ENCODE data around the gene ZYG11A.

The ZYG11A gene

GRCh38 chr1:52938183-52938451 is 95.6 kb downstream of the ZYG11A start:
- Histone ChIP-seq H3K27ac (ENCODE audit: extremely low read depth, low read depth, low read length) (no peak overlapping the region), H3K36me3 (ENCODE audit: control insufficient read depth in 2 of 2, insufficient read depth in 1 of 2, low read length in 2 of 2) (no peaks in the 10 kb centered on the region), H3K9me3 (ENCODE audit: control insufficient read depth, insufficient read depth, low read depth, low read length) (no peaks in the 10 kb centered on the region), H3K4me3 (ENCODE audit: low read depth, low read length) (no peak overlapping the region), H3K4me1 (ENCODE audit: control insufficient read depth, insufficient read depth, low read length) (no peaks in the 10 kb centered on the region)
- POLR2A ChIA-PET, result no interaction called here
- TF ChIP-seq ZBTB8A (tag by site-specific recombination; IDR thresholded peaks at IDR 0.05) (no peak), ZNF830 (tag by site-specific recombination; IDR thresholded peaks at IDR 0.05; ENCODE audit: low read depth) (no peak), ZNF654 (tag by site-specific recombination; IDR thresholded peaks at IDR 0.05; ENCODE audit: low read depth) (no peak), ZIC2 (tag by site-specific recombination; IDR thresholded peaks at IDR 0.05) (no peak), ZBTB49 (tag by site-specific recombination; IDR thresholded peaks at IDR 0.05; ENCODE audit: low read depth) (no peak), ZNF350 (tag by site-specific recombination; IDR thresholded peaks at IDR 0.05) (no peak), AEBP2 (tag by site-specific recombination; IDR thresholded peaks at IDR 0.05; ENCODE audit: borderline replicate concordance) (no peak), GLI2 (tag by site-specific recombination; IDR thresholded peaks at IDR 0.05; ENCODE audit: borderline replicate concordance, low read depth) (no peak), ZNF530 (tag by site-specific recombination; IDR thresholded peaks at IDR 0.05; ENCODE audit: low read depth) (no peak), SCRT1 (tag by site-specific recombination; IDR thresholded peaks at IDR 0.05; ENCODE audit: borderline replicate concordance) (no peak)
- CTCF ChIA-PET, result no interaction called here

DNA sequence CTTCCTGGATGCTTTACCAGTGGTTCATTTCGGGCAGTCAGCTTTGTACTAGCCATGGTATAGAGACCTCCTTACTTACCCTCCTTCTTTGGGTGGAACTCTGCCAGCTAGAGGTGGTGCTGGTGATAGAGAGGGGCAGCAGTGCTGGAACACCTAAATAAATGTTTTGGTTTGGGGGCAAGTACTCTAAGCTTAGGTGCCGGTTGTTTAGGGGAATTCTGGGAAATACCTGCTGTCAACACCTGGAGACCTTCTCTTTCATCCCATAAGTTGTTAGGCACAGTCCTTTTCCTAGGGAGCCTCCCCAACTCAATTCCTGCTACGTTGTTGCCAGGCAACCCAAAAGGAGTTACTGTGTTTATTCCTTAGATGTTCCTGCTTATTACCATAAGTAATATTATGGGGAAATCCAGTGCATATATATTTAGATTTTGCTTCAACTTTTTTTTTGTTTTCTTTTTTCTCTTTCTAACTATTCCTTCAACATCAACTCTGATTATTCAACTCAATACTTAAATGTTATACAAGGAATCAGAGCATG is 101.4 kb downstream of the ZYG11A start:
- Histone ChIP-seq H3K36me3 (ENCODE audit: control insufficient read depth in 2 of 2, insufficient read depth in 1 of 2, low read length in 2 of 2) (no peaks in the 10 kb centered on the region), H3K9me3 (ENCODE audit: control insufficient read depth, insufficient read depth, low read depth, low read length) (no peaks in the 10 kb centered on the region), H3K27ac (ENCODE audit: extremely low read depth, low read depth, low read length) (no peak overlapping the region), H3K4me1 (ENCODE audit: control insufficient read depth, insufficient read depth, low read length) (peaks cover 2% of the 10 kb centered on the region; the same call in 1 of the 2 replicates), H3K4me3 (ENCODE audit: low read depth, low read length) (no peak overlapping the region)
- no peak for TF ChIP-seq ZNF175 (tag by site-specific recombination; IDR thresholded peaks at IDR 0.05)
- 0 out of 2 replicates have a peak, but pooled peaks have one; percentile 17 for TF ChIP-seq ZNF366 (tag by site-specific recombination; conservative IDR thresholded peaks at IDR 0.05)
- POLR2A ChIA-PET, result no interaction called here
- CTCF ChIA-PET, result interaction anchor here (0.5 kb wide), 1 partner anchor 1081 kb away, joined by 4 read pairs; no protein-coding TSS in a partner anchor

DNA sequence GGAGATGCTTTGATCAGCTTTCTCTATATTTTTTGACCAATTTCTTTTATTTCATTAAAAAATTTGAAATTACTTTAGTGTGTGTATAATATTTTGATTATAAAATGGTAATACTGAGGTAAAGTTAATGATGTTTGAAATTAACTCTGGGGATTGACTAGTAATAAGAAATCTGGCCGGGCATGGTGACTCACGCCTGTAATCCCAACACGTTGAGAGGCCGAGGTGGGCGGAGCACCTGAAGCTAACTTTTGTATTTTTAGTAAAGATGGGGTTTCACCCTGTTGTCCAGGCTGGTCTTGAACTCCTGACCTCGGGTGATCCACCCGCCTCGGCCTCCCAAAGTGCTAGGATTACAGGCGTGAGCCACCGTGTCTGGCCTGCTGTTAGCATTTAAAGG is 102.0 kb downstream of the ZYG11A start:
- ChIA-PET CTCF (interaction anchor here (0.7 kb wide), 1 partner anchor 13 kb away, joined by 5 read pairs; no protein-coding TSS in a partner anchor), POLR2A (no interaction called here)
- Histone ChIP-seq H3K27ac (ENCODE audit: extremely low read depth, low read depth, low read length) (no peak overlapping the region), H3K9me3 (ENCODE audit: control insufficient read depth, insufficient read depth, low read depth, low read length) (no peaks in the 10 kb centered on the region), H3K4me3 (ENCODE audit: low read depth, low read length) (no peak overlapping the region), H3K36me3 (ENCODE audit: control insufficient read depth in 2 of 2, insufficient read depth in 1 of 2, low read length in 2 of 2) (peaks cover 0 to 3% of the 10 kb centered on the region in 2 experiments; a peak in 1 of 3 replicates), H3K4me1 (ENCODE audit: control insufficient read depth, insufficient read depth, low read length) (peaks cover 2% of the 10 kb centered on the region; the same call in 1 of the 2 replicates)
- TF ChIP-seq ZNF626 (tag by site-specific recombination; IDR thresholded peaks at IDR 0.05) (no peak), ZBTB49 (tag by site-specific recombination; IDR thresholded peaks at IDR 0.05; ENCODE audit: low read depth) (no peak), ZNF426 (tag by site-specific recombination; IDR thresholded peaks at IDR 0.05) (no peak), ZNF394 (tag by site-specific recombination; IDR thresholded peaks at IDR 0.05; ENCODE audit: borderline replicate concordance) (peak; percentile 14; the same call in 1 of the 2 replicates), SP7 (tag by site-specific recombination; IDR thresholded peaks at IDR 0.05) (0 out of 2 replicates have a peak, but pooled peaks have one; percentile 21), ZNF544 (tag by site-specific recombination; IDR thresholded peaks at IDR 0.05) (no peak)
